A549 (cell line): Measurements from ENCODE around the gene IL17B.

ENCODE experiments used
- CTCF ChIP-seq: fragments of >200 bp; sonication (Bioruptor Twin); formaldehyde crosslinking; IDR thresholded peaks from 3 replicates; pipeline ENCODE4 v1.5.1; 2016
- EP300 ChIP-seq, 2 experiments: fragments of >200 bp; sonication (Bioruptor Twin); formaldehyde crosslinking; IDR thresholded peaks; 2 replicates in 1 of 2; 3 replicates in 1 of 2; pipeline ENCODE4 v1.6.1; 2016 to 2017
- SMC3 ChIP-seq: fragments of >200 bp; sonication (Bioruptor Twin); formaldehyde crosslinking; IDR thresholded peaks from 3 replicates; pipeline ENCODE4 v1.6.1; 2018; ENCODE audit warnings: inconsistent platforms
- TF ChIP-seq, protein P1 (sequence below): fragments of 450-650 bp; IDR thresholded peaks from 2 replicates; pipeline ENCODE4 v1.6.1; 2014; ENCODE audit warnings: antibody characterized with exemption

DNA sequence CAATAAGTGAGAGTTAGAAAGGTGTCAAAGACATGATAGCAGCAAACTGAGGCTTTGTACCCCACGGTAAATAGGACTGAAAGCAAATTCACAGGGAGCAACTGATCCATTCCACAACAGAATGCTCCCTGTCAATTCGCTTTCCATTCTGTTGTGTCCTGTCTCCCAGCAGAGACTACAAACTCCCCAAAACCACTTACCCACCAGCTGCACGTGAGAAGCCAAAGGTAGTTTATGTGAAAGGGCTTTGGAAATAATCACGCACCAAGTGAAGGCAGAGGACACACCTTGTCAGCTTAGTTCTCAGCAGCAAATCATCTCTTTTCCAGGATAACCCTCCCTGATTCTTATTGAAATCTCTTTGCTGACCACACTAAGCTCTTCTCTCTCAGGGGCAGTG is 46.6 kb upstream of the IL17B start:
- TF ChIP-seq EP300 (IDR thresholded peaks at IDR 0.05) = no peak
- TF ChIP-seq, protein P1, sequence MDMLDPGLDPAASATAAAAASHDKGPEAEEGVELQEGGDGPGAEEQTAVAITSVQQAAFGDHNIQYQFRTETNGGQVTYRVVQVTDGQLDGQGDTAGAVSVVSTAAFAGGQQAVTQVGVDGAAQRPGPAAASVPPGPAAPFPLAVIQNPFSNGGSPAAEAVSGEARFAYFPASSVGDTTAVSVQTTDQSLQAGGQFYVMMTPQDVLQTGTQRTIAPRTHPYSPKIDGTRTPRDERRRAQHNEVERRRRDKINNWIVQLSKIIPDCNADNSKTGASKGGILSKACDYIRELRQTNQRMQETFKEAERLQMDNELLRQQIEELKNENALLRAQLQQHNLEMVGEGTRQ = no peak
- no peak for TF ChIP-seq SMC3
- no peak for TF ChIP-seq CTCF
